ENCODE results near the gene EIF3K. TPM values are rescaled to one million over a fixed set of nuclear protein-coding genes. Genes with fewer than 3 reads are reported as not detected.

Gene EIF3K
- total and polyA plus RNA-seq, 2 of the 13 experiments (the other 11 are each of a cell fraction or from before 2014, with no cell fraction given) = 179 to 258 TPM

- TF ChIP-seq ZNF446 (CRISPR knock-in tag; IDR thresholded peaks at IDR 0.05) = no peak
- TF ChIP-seq ZBTB20 (CRISPR knock-in tag; IDR thresholded peaks at IDR 0.05; ENCODE audit: borderline replicate concordance, low read depth) = no peak
- TF ChIP-seq ETV5 (CRISPR knock-in tag; IDR thresholded peaks at IDR 0.05; ENCODE audit: borderline replicate concordance) = peak; percentile 46; the same call in 1 of the 2 replicates
- TF ChIP-seq PPARG (CRISPR knock-in tag; conservative IDR thresholded peaks at IDR 0.05) = no peak
- TF ChIP-seq, protein P1, sequence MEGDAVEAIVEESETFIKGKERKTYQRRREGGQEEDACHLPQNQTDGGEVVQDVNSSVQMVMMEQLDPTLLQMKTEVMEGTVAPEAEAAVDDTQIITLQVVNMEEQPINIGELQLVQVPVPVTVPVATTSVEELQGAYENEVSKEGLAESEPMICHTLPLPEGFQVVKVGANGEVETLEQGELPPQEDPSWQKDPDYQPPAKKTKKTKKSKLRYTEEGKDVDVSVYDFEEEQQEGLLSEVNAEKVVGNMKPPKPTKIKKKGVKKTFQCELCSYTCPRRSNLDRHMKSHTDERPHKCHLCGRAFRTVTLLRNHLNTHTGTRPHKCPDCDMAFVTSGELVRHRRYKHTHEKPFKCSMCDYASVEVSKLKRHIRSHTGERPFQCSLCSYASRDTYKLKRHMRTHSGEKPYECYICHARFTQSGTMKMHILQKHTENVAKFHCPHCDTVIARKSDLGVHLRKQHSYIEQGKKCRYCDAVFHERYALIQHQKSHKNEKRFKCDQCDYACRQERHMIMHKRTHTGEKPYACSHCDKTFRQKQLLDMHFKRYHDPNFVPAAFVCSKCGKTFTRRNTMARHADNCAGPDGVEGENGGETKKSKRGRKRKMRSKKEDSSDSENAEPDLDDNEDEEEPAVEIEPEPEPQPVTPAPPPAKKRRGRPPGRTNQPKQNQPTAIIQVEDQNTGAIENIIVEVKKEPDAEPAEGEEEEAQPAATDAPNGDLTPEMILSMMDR (CRISPR knock-in tag; IDR thresholded peaks at IDR 0.05) = peak; percentile 86
- peak; percentile 72 for TF ChIP-seq AGO2 (optimal IDR thresholded peaks at IDR 0.05; ENCODE audit: low read depth, low read length)
- TF ChIP-seq, protein P2, sequence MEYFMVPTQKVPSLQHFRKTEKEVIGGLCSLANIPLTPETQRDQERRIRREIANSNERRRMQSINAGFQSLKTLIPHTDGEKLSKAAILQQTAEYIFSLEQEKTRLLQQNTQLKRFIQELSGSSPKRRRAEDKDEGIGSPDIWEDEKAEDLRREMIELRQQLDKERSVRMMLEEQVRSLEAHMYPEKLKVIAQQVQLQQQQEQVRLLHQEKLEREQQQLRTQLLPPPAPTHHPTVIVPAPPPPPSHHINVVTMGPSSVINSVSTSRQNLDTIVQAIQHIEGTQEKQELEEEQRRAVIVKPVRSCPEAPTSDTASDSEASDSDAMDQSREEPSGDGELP (IDR thresholded peaks at IDR 0.05; ENCODE audit: borderline replicate concordance, low read depth) = peak; percentile 18; the same call in 1 of the 2 replicates
- TF ChIP-seq CBX5 (CRISPR knock-in tag; IDR thresholded peaks at IDR 0.05; ENCODE audit: borderline replicate concordance) = peak; percentile 24; the same call in 1 of the 2 replicates
- TF ChIP-seq PATZ1 (CRISPR knock-in tag; IDR thresholded peaks at IDR 0.05) = 0 out of 2 replicates have a peak, but pooled peaks have one; percentile 21
- TF ChIP-seq ZBTB21 (CRISPR knock-in tag; IDR thresholded peaks at IDR 0.05) = no peak
- TF ChIP-seq MTERF4 (CRISPR knock-in tag; IDR thresholded peaks at IDR 0.05) = 0 out of 2 replicates have a peak, but pooled peaks have one; percentile 52
- no peak for TF ChIP-seq ZNF44 (CRISPR knock-in tag; IDR thresholded peaks at IDR 0.05)
- TF ChIP-seq, protein P3, sequence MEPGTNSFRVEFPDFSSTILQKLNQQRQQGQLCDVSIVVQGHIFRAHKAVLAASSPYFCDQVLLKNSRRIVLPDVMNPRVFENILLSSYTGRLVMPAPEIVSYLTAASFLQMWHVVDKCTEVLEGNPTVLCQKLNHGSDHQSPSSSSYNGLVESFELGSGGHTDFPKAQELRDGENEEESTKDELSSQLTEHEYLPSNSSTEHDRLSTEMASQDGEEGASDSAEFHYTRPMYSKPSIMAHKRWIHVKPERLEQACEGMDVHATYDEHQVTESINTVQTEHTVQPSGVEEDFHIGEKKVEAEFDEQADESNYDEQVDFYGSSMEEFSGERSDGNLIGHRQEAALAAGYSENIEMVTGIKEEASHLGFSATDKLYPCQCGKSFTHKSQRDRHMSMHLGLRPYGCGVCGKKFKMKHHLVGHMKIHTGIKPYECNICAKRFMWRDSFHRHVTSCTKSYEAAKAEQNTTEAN (CRISPR knock-in tag; conservative IDR thresholded peaks at IDR 0.05) = no peak
- TF ChIP-seq ZNF788 (CRISPR knock-in tag; IDR thresholded peaks at IDR 0.05; ENCODE audit: borderline replicate concordance) = peak; percentile 31; the same call in 1 of the 2 replicates
- peak; percentile 78 for TF ChIP-seq SMC3 (IDR thresholded peaks at IDR 0.05; ENCODE audit: low read length)
- no peak for TF ChIP-seq PRPF4 (IDR thresholded peaks at IDR 0.05; ENCODE audit: low read depth, low read length, poor library complexity, severe bottlenecking)
- no peak for TF ChIP-seq GATAD1 (CRISPR knock-in tag; IDR thresholded peaks at IDR 0.05)
- TF ChIP-seq ZNF563 (CRISPR knock-in tag; IDR thresholded peaks at IDR 0.05) = 0 out of 2 replicates have a peak, but pooled peaks have one; percentile 27
- no peak for TF ChIP-seq ZC3H13 (CRISPR knock-in tag; IDR thresholded peaks at IDR 0.05)
- 0 out of 2 replicates have a peak, but pooled peaks have one; percentile 23 for TF ChIP-seq KAT8 (CRISPR knock-in tag; IDR thresholded peaks at IDR 0.05)
- TF ChIP-seq IKZF1 (IDR thresholded peaks at IDR 0.05) = no peak
- TF ChIP-seq TEAD3 (CRISPR knock-in tag; optimal IDR thresholded peaks at IDR 0.05; ENCODE audit: borderline replicate concordance) = peak; percentile 35
- 0 out of 2 replicates have a peak, but pooled peaks have one; percentile 26 for TF ChIP-seq NFKB2 (CRISPR knock-in tag; IDR thresholded peaks at IDR 0.05; ENCODE audit: borderline replicate concordance)
- no peak for TF ChIP-seq ZNF326 (CRISPR knock-in tag; IDR thresholded peaks at IDR 0.05; ENCODE audit: borderline replicate concordance)
Measured at GRCh38 chr19:38634757-38635482, 15.9 kb downstream of the EIF3K start (continued).

Measured in HepG2 (cell line).